SU-DHL-6 (cell line): Measurements from ENCODE around the gene ANKS1B.

Experiments
- CTCF ChIP-seq: fragments of 200-600 bp; sonication (generic); IDR thresholded peaks from one replicate; pipeline ENCODE4 v1.5.1; 2017; ENCODE audit warnings: antibody characterized with exemption, mild to moderate bottlenecking, low read length, moderate library complexity; ENCODE audit not compliant: insufficient read depth, poor library complexity, severe bottlenecking
- EZH2phosphoT487 ChIP-seq: fragments of 200-600 bp; sonication (generic), shearing (Covaris generic); conservative IDR thresholded peaks from 2 replicates; pipeline ENCODE4 v1.6.1; 2018; ENCODE audit warnings: mild to moderate bottlenecking, antibody characterized with exemption, low read length, moderate library complexity, mixed read lengths

GRCh38 chr12:99131751-99132199 is 853.0 kb downstream of the ANKS1B start:
- TF ChIP-seq CTCF (no peak), EZH2phosphoT487 (no peak)
